HEK293 (cell line): ENCODE data around the gene NECAP2.

Experiments used
- CTCF ChIP-seq: fragments of 450-650 bp; formaldehyde crosslinking; IDR thresholded peaks from 2 replicates; pipeline ENCODE4 v1.5.1; 2016; ENCODE audit warnings: missing biosample characterization, missing genetic modification characterization
- GLI4 ChIP-seq: fragments of 450-650 bp; formaldehyde crosslinking; IDR thresholded peaks from 2 replicates; pipeline ENCODE4 v1.5.1; 2016; ENCODE audit warnings: missing biosample characterization, missing genetic modification characterization
- HIC1 ChIP-seq: fragments of 450-650 bp; formaldehyde crosslinking; IDR thresholded peaks from 2 replicates; pipeline ENCODE4 v1.5.1; 2016; ENCODE audit warnings: missing biosample characterization, missing genetic modification characterization
- OSR2 ChIP-seq: fragments of 450-650 bp; formaldehyde crosslinking; IDR thresholded peaks from 2 replicates; pipeline ENCODE4 v1.5.1; 2016; ENCODE audit warnings: missing biosample characterization, missing genetic modification characterization
- TSHZ1 ChIP-seq: fragments of 450-650 bp; formaldehyde crosslinking; IDR thresholded peaks from 2 replicates; pipeline ENCODE4 v1.5.1; 2016; ENCODE audit warnings: missing biosample characterization, missing genetic modification characterization, borderline replicate concordance
- ZBTB11 ChIP-seq: fragments of 450-650 bp; formaldehyde crosslinking; conservative IDR thresholded peaks from 2 replicates; pipeline ENCODE4 v1.5.1; 2016; ENCODE audit warnings: low read depth, missing biosample characterization, missing genetic modification characterization
- ZFP69B ChIP-seq: fragments of 450-650 bp; formaldehyde crosslinking; IDR thresholded peaks from 2 replicates; pipeline ENCODE4 v1.5.1; 2016; ENCODE audit warnings: missing biosample characterization, missing genetic modification characterization
- ZNF169 ChIP-seq: fragments of 450-650 bp; formaldehyde crosslinking; IDR thresholded peaks from 2 replicates; pipeline ENCODE4 v1.5.1; 2016; ENCODE audit warnings: missing biosample characterization, missing genetic modification characterization
- ZNF274 ChIP-seq, 2 experiments: fragments of 200-500 bp in 1 of 2; fragments of 450-650 bp in 1 of 2; sonication (Bioruptor generic) in 1 of 2; formaldehyde crosslinking in 1 of 2; IDR thresholded peaks; 2 replicates each; pipeline versions ENCODE4 v1.5.1 to v1.6.1; 2014 to 2016; ENCODE audit warnings: borderline replicate concordance in 1 of 2, inconsistent platforms in 1 of 2, low read length in 1 of 2, missing biosample characterization in 1 of 2, missing genetic modification characterization in 1 of 2
- ZNF302 ChIP-seq: fragments of 450-650 bp; formaldehyde crosslinking; IDR thresholded peaks from 2 replicates; pipeline ENCODE4 v1.5.1; 2016; ENCODE audit warnings: missing biosample characterization, missing genetic modification characterization, low read depth
- ZNF350 ChIP-seq: fragments of 450-650 bp; formaldehyde crosslinking; IDR thresholded peaks from 2 replicates; pipeline ENCODE4 v1.5.0; 2017; ENCODE audit warnings: missing biosample characterization, mild to moderate bottlenecking, missing genetic modification characterization
- ZNF518A ChIP-seq: fragments of 450-650 bp; formaldehyde crosslinking; conservative IDR thresholded peaks from 2 replicates; pipeline ENCODE4 v1.5.1; 2016; ENCODE audit warnings: low read depth, missing biosample characterization, missing genetic modification characterization
- ZNF580 ChIP-seq: fragments of 450-650 bp; formaldehyde crosslinking; IDR thresholded peaks from 2 replicates; pipeline ENCODE4 v1.5.1; 2016; ENCODE audit warnings: missing biosample characterization, missing genetic modification characterization
- ZSCAN5A ChIP-seq: fragments of 450-650 bp; formaldehyde crosslinking; IDR thresholded peaks from 2 replicates; pipeline ENCODE4 v1.5.1; 2016; ENCODE audit warnings: missing biosample characterization, missing genetic modification characterization

GRCh38 chr1:16443975-16444770 lies 3.6 kb downstream of the NECAP2 start:
- TF ChIP-seq ZNF274 (IDR thresholded peaks at IDR 0.05; ENCODE audit: low read length) (no peak), ZNF274 (tag by site-specific recombination; IDR thresholded peaks at IDR 0.05; ENCODE audit: borderline replicate concordance) (no peak), ZSCAN5A (tag by site-specific recombination) (no peak), OSR2 (tag by site-specific recombination) (no peak), ZNF580 (tag by site-specific recombination) (no peak), HIC1 (tag by site-specific recombination) (no peak), CTCF (tag by site-specific recombination) (no peak), ZNF518A (tag by site-specific recombination) (no peak), ZNF169 (tag by site-specific recombination) (no peak), GLI4 (tag by site-specific recombination) (no peak), ZNF302 (no peak), ZBTB11 (tag by site-specific recombination) (no peak), ZNF350 (no peak), TSHZ1 (tag by site-specific recombination) (no peak), ZFP69B (tag by site-specific recombination) (no peak)
